H1 (cell line): ENCODE data around the gene CERKL. TPM values are rescaled to one million over a fixed set of nuclear protein-coding genes. Genes with fewer than 3 reads are reported as not detected.

Experiments
- BCL11A ChIP-seq, 2 experiments: IDR thresholded peaks; one replicate each; pipeline ENCODE4 v1.6.1; 2011; ENCODE audit warnings: low read depth in 2 of 2, low read length in 2 of 2, mild to moderate bottlenecking in 2 of 2
- CBX8 ChIP-seq: fragments of 300-800, 300-1000 bp; sonication (generic); IDR thresholded peaks from 2 replicates; pipeline ENCODE4 v1.7.1; 2016; ENCODE audit warnings: low read depth, low read length, borderline replicate concordance
- CHD7 ChIP-seq: fragments of 300-600 bp; sonication (generic); IDR thresholded peaks from 2 replicates; pipeline ENCODE4 v1.7.1; 2012; ENCODE audit warnings: low read length, moderate library complexity, mild to moderate bottlenecking, inconsistent platforms; ENCODE audit not compliant: insufficient replicate concordance
- CREB1 ChIP-seq: IDR thresholded peaks from 2 replicates; pipeline ENCODE4 v1.6.1; 2012; ENCODE audit warnings: inconsistent platforms
- GABPA ChIP-seq: IDR thresholded peaks from 2 replicates; pipeline ENCODE4 v1.6.1; 2011; ENCODE audit warnings: mild to moderate bottlenecking, low read length, moderate library complexity, borderline replicate concordance; ENCODE audit not compliant: insufficient read depth
- JUND ChIP-seq: IDR thresholded peaks from 2 replicates; pipeline ENCODE4 v1.6.1; 2011; ENCODE audit warnings: mild to moderate bottlenecking, improper control_type of control experiment, low read length
- NRF1 ChIP-seq: IDR thresholded peaks from 2 replicates; pipeline ENCODE4 v1.6.1; 2011; ENCODE audit warnings: mild to moderate bottlenecking, low read depth, low read length, improper control_type of control experiment
- POLR2A ChIP-seq, 2 experiments: IDR thresholded peaks; 1 replicate in 1 of 2; 2 replicates in 1 of 2; pipeline ENCODE4 v1.6.1; 2011; ENCODE audit warnings: low read depth in 2 of 2, low read length in 2 of 2, mild to moderate bottlenecking in 2 of 2; ENCODE audit errors: control extremely low read depth in 1 of 2
- SP4 ChIP-seq: IDR thresholded peaks from 2 replicates; pipeline ENCODE4 v1.6.1; 2012; ENCODE audit warnings: low read length, inconsistent platforms
- TAF1 ChIP-seq: IDR thresholded peaks from 2 replicates; pipeline ENCODE4 v1.6.1; 2011; ENCODE audit warnings: mild to moderate bottlenecking, low read depth, low read length
- polyA plus RNA-seq, 7 experiments: library from polyadenylated mRNA; depleted of rRNA in 3 of 7; stranded (reverse) in 5 of 7; unstranded in 2 of 7; fragments of >200 nt in 5 of 7; fragments of 200-250 nt in 2 of 7; gene quantifications; 1 replicate in 5 of 7; 2 replicates in 1 of 7; 4 replicates in 1 of 7; pipeline versions ENCODE4 v1.2.1 to v1.2.3, GENCODE V29; 2011 to 2013; ENCODE audit warnings: missing spikeins in 2 of 7, mixed read lengths in 2 of 7
- total RNA-seq: library from RNA; stranded (reverse); fragmentation: NEBNext Ultra II Directional; extraction: Animal tissue kit (Norgen Biotek cat#: 25700); gene quantifications from 2 replicates; pipeline ENCODE4 v1.2.1, GENCODE V29; 2021

The CERKL gene
- total and polyA plus RNA-seq, 2 of the 8 experiments (the other 6 are each of a cell fraction or from before 2014, with no cell fraction given): 0.05 TPM; not detected in 1

- TF ChIP-seq CHD7 (no peak), JUND (no peak), TAF1 (no peak), GABPA (no peak), BCL11A (IDR thresholded peaks at IDR 0.05; ENCODE audit: low read depth in 2 of 2, low read length in 2 of 2) (no peak), NRF1 (no peak), CREB1 (no peak), POLR2A (IDR thresholded peaks at IDR 0.05; ENCODE audit: control extremely low read depth in 1 of 2, low read depth in 2 of 2, low read length in 2 of 2) (no peak), SP4 (no peak), CBX8 (no peak)
Measured at GRCh38 chr2:181558371-181558770, 98.5 kb downstream of the CERKL start (continued).
